Endothelial cell of umbilical vein (primary cell): ENCODE measurements around the gene HAUS5. TPM values are rescaled to one million over a fixed set of nuclear protein-coding genes. Genes with fewer than 3 reads are reported as not detected.

Experiments used
- BruUV-seq: library from RNA; stranded (reverse); fragments of 400-500 nt; replicated peaks from 2 replicates; lab custom pipeline; 2021; lab: Mats Ljungman, UMichigan
- CTCF ChIA-PET: fragments of 300-600, 350-600 bp; sonication (Branson Sonifier 250); formaldehyde crosslinking; loops from one replicate; lab custom pipeline; 2021; ENCODE audit warnings: antibody characterized with exemption, inconsistent platforms; lab: Charles Lee
- POLR2A ChIA-PET: fragments of 300-600, 350-600 bp; sonication (Branson Sonifier 250); formaldehyde crosslinking; loops from one replicate; lab custom pipeline; 2021; ENCODE audit warnings: antibody characterized with exemption, inconsistent platforms; lab: Charles Lee
- DNase-seq: peaks from one replicate; pipeline ENCODE4 v3.0.0-alpha.2; 2011; ENCODE audit warnings: low read depth, low spot score
- FAIRE-seq: peaks from 2 replicates; lab custom pipeline; 2011; peaks lifted over from hg19 to GRCh38; lab: Jason Lieb, UNC
- H2AFZ ChIP-seq: 2 replicates; pipeline ENCODE4 v1.6.0; 2012; ENCODE audit warnings: low read depth, low read length, control low read depth, inconsistent platforms
- H3K27ac ChIP-seq: 2 replicates; pipeline ENCODE4 v1.5.1; 2011; ENCODE audit warnings: low read depth, mild to moderate bottlenecking, control low read depth, low read length, moderate library complexity; ENCODE audit not compliant: insufficient read depth
- H3K27me3 ChIP-seq, 2 experiments: 2 replicates each; pipeline versions ENCODE4 v1.6.0 to v1.6.1; 2011; ENCODE audit warnings: low read length in 2 of 2, mixed read lengths in 1 of 2; ENCODE audit not compliant: control insufficient read depth in 2 of 2, insufficient read depth in 2 of 2
- H3K36me3 ChIP-seq, 2 experiments: 2 replicates in 1 of 2; 3 replicates in 1 of 2; pipeline ENCODE4 v1.5.1; 2011; ENCODE audit warnings: low read length in 2 of 2, mild to moderate bottlenecking in 1 of 2, moderate library complexity in 1 of 2; ENCODE audit not compliant: control insufficient read depth in 2 of 2, insufficient read depth in 2 of 2; ENCODE audit errors: extremely low read depth in 1 of 2
- H3K4me1 ChIP-seq: 3 replicates; pipeline ENCODE4 v1.5.1; 2011; ENCODE audit warnings: mild to moderate bottlenecking, low read length; ENCODE audit not compliant: control insufficient read depth, insufficient read depth; ENCODE audit errors: extremely low read depth
- H3K4me2 ChIP-seq: 2 replicates; pipeline ENCODE4 v1.6.1; 2011; ENCODE audit warnings: low read length, control low read depth, mixed read lengths; ENCODE audit not compliant: insufficient read depth
- H3K4me3 ChIP-seq, 3 experiments: fragments of 200-600 bp in 1 of 3; sonication (generic), shearing (Covaris generic) in 1 of 3; replicated peaks in 1 of 3; 2 replicates each; pipeline ENCODE4 v1.5.1; 2011 to 2016; ENCODE audit warnings: control low read depth in 3 of 3, low read length in 3 of 3, mild to moderate bottlenecking in 2 of 3, inconsistent platforms in 1 of 3, low read depth in 1 of 3, moderate library complexity in 1 of 3; ENCODE audit not compliant: insufficient read depth in 1 of 3
- H3K79me2 ChIP-seq: 2 replicates; pipeline ENCODE4 v1.6.0; 2012; ENCODE audit warnings: low read length, inconsistent platforms; ENCODE audit not compliant: control insufficient read depth, insufficient read depth
- H3K9ac ChIP-seq: replicated peaks from 2 replicates; pipeline ENCODE3; 2011; ENCODE audit warnings: low read length, control low read depth; ENCODE audit not compliant: insufficient read depth; ENCODE audit errors: extremely low read depth
- H3K9me1 ChIP-seq: replicated peaks from 3 replicates; pipeline ENCODE4 v1.6.0; 2011; ENCODE audit warnings: mild to moderate bottlenecking, low read length; ENCODE audit not compliant: control insufficient read depth, insufficient read depth; ENCODE audit errors: extremely low read depth
- H3K9me3 ChIP-seq: replicated peaks from 2 replicates; pipeline ENCODE4 v1.5.1; 2012; ENCODE audit warnings: low read length, inconsistent platforms; ENCODE audit not compliant: control insufficient read depth, insufficient read depth
- H4K20me1 ChIP-seq: replicated peaks from 2 replicates; pipeline ENCODE3; 2011; ENCODE audit warnings: mild to moderate bottlenecking, low read length; ENCODE audit not compliant: control insufficient read depth, insufficient read depth; ENCODE audit errors: extremely low read depth
- EZH2 ChIP-seq: IDR thresholded peaks from 2 replicates; pipeline ENCODE4 v1.6.1; 2012; ENCODE audit warnings: borderline replicate concordance, low read depth, mild to moderate bottlenecking, moderate library complexity, low read length, inconsistent platforms; ENCODE audit not compliant: severe bottlenecking
- FOS ChIP-seq: IDR thresholded peaks from 2 replicates; pipeline ENCODE4 v1.6.1; 2011; ENCODE audit warnings: mild to moderate bottlenecking, low read length, moderate library complexity, borderline replicate concordance; ENCODE audit not compliant: insufficient read depth
- GATA2 ChIP-seq: IDR thresholded peaks from 2 replicates; pipeline ENCODE4 v1.7.0; 2011; ENCODE audit warnings: low read depth, mild to moderate bottlenecking, moderate library complexity, mixed read lengths, low read length; ENCODE audit not compliant: insufficient read length, insufficient read depth
- JUN ChIP-seq: IDR thresholded peaks from 2 replicates; pipeline ENCODE4 v1.6.1; 2011; ENCODE audit warnings: borderline replicate concordance, low read depth; ENCODE audit not compliant: insufficient read length, insufficient read depth
- MYC ChIP-seq: IDR thresholded peaks from one replicate; pipeline ENCODE4 v1.6.1; 2011; ENCODE audit warnings: mild to moderate bottlenecking, low read depth, low read length
- POLR2A ChIP-seq: IDR thresholded peaks from 2 replicates; pipeline ENCODE4 v1.6.1; 2012; ENCODE audit warnings: low read depth, mild to moderate bottlenecking, control low read depth, low read length
- POLR2AphosphoS5 ChIP-seq: IDR thresholded peaks from 2 replicates; pipeline ENCODE4 v1.6.1; 2012; ENCODE audit warnings: low read depth, mild to moderate bottlenecking, control low read depth, low read length, moderate library complexity; ENCODE audit not compliant: insufficient read depth
- dilution Hi-C: fragments of 300-500 bp; cut with MboI; formaldehyde crosslinking; loops from one replicate; pipeline ENCODE4 v1.15.0; 2019; ENCODE audit warnings: low sequenced_read_pairs; ENCODE audit not compliant: extremely low pct_ligation_motif_present
- intact Hi-C: fragments of 100-400 bp; cut with micrococcal nuclease; formaldehyde crosslinking; loops from one replicate; pipeline ENCODE4 v1.10.0; 2022
- polyA plus RNA-seq, 4 experiments: library from polyadenylated mRNA; depleted of rRNA in 3 of 4; stranded (reverse) in 3 of 4; unstranded in 1 of 4; fragments of >200 nt; gene quantifications; 2 replicates each; pipeline versions ENCODE4 v1.2.1 to v1.2.3, GENCODE V29; 2011 to 2012; ENCODE audit warnings: missing spikeins in 1 of 4
- total RNA-seq: library from RNA; stranded (reverse); gene quantifications from 2 replicates; pipeline ENCODE4 v1.2.3, GENCODE V29; 2021
- TF ChIP-seq, protein P1 (sequence below): IDR thresholded peaks from 2 replicates; pipeline ENCODE4 v1.6.1; 2011; ENCODE audit not compliant: insufficient read depth, insufficient read length
- TF ChIP-seq, protein P2 (sequence below), 2 donors: IDR thresholded peaks; 1 replicate in 1 of 2; 2 replicates in 1 of 2; pipeline ENCODE4 v1.5.1; 2011; ENCODE audit warnings: low read length in 2 of 2, mild to moderate bottlenecking in 2 of 2, moderate library complexity in 2 of 2, control low read depth in 1 of 2, inconsistent platforms in 1 of 2, low read depth in 1 of 2; ENCODE audit not compliant: insufficient read depth in 1 of 2; ENCODE audit errors: extremely low read depth in 1 of 2

Gene HAUS5
- total and polyA plus RNA-seq, 2 donors (not counting 3 experiments of a cell fraction or from before 2014, with no cell fraction given), result 8.9 to 19.0 TPM

DNA sequence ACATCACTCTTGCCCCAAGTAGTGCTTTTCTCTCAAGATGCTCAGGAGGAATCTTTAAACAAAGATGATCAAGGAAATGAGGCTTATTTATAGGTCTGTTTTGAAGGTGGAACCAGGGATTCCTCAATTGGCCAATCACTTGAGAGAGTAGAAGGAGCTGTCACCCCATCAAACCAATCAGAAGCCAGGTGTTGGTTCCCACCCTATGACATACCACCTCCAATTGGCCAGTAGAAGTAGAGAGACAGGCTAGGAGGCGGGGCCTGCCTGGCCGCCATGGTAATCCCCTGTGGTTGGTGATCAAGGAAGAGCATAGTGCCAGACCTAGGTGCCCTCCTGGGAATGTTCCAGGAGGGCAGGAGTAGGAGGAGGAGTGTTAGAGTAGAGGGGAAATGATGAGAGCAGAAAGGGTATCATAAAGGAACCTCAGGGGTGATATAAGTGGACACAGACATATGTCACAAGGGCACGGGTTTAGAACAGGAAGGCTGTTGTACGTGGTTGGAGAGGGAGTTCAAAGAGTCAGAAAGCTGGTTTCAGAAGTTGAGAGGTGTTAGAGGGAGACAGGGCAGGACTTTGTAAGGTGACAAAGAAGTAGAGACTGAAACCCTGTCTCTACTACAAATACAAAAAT is 16.1 kb upstream of the HAUS5 start:
- FAIRE-seq, result no peak
- intact Hi-C loops (no loop called here), dilution Hi-C loops (no loop called here)
- no peaks in the 10 kb centered on the region for H3K4me1 ChIP-seq
- no peaks in the 10 kb centered on the region for H3K36me3 ChIP-seq
- no peaks in the 10 kb centered on the region for H4K20me1 ChIP-seq
- no TSS peak for BruUV-seq
- H3K27ac ChIP-seq, result no peak overlapping the region
- H2AFZ ChIP-seq, result no peak overlapping the region
- no peaks in the 10 kb centered on the region for H3K27me3 ChIP-seq
- H3K9ac ChIP-seq, result no peak overlapping the region
- H3K4me3 ChIP-seq, result no peak overlapping the region
- POLR2A ChIA-PET, result no interaction called here
- CTCF ChIA-PET, result interaction anchor here (1.0 kb wide), 1 partner anchor 90 kb away, joined by 3 read pairs; no protein-coding TSS in a partner anchor
- DNase-seq, result no peak
- TF ChIP-seq POLR2AphosphoS5 (no peak), EZH2 (no peak), MYC (no peak), POLR2A (no peak), JUN (no peak), GATA2 (no peak), FOS (no peak)
- TF ChIP-seq, protein P1, sequence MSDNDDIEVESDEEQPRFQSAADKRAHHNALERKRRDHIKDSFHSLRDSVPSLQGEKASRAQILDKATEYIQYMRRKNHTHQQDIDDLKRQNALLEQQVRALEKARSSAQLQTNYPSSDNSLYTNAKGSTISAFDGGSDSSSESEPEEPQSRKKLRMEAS, result no peak
- TF ChIP-seq, protein P2, sequence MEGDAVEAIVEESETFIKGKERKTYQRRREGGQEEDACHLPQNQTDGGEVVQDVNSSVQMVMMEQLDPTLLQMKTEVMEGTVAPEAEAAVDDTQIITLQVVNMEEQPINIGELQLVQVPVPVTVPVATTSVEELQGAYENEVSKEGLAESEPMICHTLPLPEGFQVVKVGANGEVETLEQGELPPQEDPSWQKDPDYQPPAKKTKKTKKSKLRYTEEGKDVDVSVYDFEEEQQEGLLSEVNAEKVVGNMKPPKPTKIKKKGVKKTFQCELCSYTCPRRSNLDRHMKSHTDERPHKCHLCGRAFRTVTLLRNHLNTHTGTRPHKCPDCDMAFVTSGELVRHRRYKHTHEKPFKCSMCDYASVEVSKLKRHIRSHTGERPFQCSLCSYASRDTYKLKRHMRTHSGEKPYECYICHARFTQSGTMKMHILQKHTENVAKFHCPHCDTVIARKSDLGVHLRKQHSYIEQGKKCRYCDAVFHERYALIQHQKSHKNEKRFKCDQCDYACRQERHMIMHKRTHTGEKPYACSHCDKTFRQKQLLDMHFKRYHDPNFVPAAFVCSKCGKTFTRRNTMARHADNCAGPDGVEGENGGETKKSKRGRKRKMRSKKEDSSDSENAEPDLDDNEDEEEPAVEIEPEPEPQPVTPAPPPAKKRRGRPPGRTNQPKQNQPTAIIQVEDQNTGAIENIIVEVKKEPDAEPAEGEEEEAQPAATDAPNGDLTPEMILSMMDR (IDR thresholded peaks at IDR 0.05; ENCODE audit: extremely low read depth in 1 of 2, insufficient read depth in 1 of 2, low read depth in 1 of 2, low read length in 2 of 2), result no peak
- no peaks in the 10 kb centered on the region for H3K9me1 ChIP-seq
- no peak overlapping the region for H3K4me2 ChIP-seq
- H3K79me2 ChIP-seq, result no peaks in the 10 kb centered on the region
- no peaks in the 10 kb centered on the region for H3K9me3 ChIP-seq
